NT2/D1 (cell line): Measurements from ENCODE around the gene ZNF516.

Experiments used
- YY1 ChIP-seq: IDR thresholded peaks from 2 replicates; pipeline ENCODE4 v1.6.1; 2011; ENCODE audit not compliant: insufficient read length, insufficient read depth
- ZNF274 ChIP-seq: IDR thresholded peaks from 2 replicates; pipeline ENCODE4 v1.6.1; 2011; ENCODE audit warnings: mild to moderate bottlenecking, low read depth, low read length

GRCh38 chr18:76387608-76388007 lies 107.4 kb downstream of the ZNF516 start:
- TF ChIP-seq ZNF274 (no peak), YY1 (no peak)
